DMS114 treated with DMSO at 0.1 percent for 48 hours (cell line): ENCODE results near the gene TBC1D16.
"Not testable (repeated sequence)": the region's sequence is repeated elsewhere in the genome, so short reads cannot be mapped to it uniquely, and the experiment has no call there.

Experiments used
- DNase-seq: peaks from one replicate; lab custom pipeline; 2025; ENCODE audit not compliant: unreplicated experiment; lab: John Stamatoyannopoulos, UW

The TBC1D16 gene

DNA sequence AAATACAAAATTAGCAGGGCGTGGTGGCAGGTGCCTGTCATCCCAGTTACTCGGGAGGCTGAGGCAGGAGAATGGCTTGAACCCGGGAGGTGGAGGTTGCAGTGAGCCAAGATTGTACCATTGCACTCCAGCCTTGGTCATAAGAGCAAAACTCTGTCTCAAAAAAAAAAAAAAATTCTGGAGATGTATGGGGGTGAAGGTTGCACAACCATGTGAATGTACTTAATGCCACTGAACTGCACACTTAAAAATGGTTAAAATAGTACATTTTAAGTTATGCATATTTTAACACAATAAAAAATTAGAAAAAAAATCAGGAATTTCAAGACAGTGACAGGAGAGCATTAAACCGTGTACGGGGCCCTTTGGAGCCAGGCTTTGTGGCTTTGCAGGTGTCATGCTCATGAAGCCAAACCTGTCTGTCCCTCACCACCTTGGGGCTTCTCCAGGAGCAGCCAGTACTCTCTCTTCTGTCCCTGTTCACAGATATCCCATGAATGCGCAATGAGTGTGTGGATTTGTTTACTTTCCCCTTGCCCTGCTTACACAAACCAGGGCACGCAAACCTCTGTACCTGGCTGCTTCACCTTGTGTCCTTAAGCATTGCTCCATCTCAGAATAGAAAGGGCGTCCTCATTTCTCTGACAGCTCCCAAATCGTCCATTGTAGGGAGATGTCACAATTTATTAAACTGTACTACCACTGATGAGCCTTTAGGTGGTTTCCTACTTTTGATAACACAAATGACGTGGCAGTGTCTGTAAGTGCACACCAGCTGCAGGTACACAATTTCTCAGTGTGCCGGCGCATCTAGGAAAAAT is 138.2 kb downstream of the TBC1D16 start:
- no peak for DNase-seq

DNA sequence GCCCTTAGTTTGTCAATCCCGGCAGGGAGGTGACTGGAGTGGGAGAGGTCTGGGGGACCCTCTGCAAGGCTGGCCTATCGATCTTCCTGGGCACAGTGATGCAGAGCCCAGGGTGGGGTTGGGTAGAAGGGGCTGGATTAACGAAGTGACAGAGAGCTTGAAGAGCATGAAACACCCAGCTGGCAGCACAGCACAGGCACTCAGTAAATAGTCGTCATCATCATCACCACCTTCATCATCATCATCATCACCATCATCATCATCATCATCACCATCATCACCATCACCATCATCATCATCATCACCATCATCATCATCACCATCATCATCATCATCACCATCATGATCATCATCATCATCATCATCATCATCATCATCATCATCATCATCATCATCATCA is 142.2 kb downstream of the TBC1D16 start:
- DNase-seq: not testable (repeated sequence)

DNA sequence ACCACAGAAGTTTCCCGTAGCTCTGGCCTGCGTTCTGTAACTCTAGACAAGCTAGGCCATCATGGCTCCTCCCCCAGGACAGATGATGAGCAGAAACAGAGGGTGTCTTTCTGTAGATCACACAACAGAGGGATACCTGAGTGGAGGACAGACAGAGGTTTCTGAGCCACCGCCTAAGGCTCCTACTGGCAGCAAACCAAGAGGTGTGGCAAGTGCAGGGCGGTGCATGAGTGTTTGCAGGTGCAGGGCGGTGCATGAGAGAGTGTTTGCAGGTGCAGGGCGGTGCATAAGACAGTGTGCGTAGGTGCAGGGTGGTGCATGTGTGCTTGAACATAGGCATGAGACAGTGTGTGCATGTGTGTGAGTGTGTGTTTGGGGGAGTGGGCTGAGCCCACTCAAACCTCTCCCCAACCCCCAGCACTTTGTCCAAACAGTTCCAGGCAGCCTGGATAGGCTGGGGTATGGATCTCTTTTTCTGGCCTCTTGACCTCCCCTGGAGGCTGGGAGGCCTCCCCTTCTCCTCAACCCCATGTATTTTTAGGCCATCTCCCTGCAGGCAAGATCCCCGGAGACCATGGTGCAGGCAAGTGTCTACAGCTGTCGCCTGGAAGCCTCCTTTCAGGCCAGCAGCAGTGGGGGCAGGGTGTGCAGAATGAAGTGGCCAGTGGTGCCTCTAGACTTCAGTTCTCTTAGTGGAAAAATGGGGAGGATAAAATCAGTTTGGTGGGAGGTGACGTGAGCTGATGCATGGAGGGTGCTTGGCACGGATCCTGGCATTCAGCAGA is 143.0 kb downstream of the TBC1D16 start:
- DNase-seq: no peak

DNA sequence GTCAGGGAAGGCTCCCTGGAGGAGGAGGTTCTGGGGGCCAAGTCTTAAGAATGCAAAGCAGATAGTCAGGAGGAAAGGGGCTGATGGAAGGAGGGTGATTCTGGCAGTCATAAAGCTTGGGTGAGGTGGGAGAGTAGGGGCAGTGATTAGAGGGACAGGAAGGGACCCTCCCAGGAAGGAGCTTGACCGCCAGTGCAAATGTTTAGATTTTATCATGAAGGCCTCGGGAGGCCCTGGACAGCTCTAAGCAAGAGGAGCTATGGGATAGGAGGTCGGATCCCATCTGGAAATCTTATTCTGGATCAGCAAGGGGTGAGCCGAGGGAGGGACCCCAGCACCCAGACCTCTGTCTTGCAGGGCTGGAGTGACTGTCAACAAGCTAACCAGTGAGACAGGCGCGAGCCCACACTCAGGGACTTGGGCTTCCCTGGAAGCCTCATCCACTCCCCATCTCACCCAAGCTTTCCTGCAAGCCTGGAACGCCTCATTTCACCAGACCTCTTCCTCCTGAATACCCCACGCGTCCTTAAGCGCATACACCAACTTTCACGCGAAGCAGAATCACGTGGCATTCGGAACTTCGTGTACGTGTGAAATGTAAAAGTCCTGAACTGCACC is 144.4 kb downstream of the TBC1D16 start:
- DNase-seq: no peak

DNA sequence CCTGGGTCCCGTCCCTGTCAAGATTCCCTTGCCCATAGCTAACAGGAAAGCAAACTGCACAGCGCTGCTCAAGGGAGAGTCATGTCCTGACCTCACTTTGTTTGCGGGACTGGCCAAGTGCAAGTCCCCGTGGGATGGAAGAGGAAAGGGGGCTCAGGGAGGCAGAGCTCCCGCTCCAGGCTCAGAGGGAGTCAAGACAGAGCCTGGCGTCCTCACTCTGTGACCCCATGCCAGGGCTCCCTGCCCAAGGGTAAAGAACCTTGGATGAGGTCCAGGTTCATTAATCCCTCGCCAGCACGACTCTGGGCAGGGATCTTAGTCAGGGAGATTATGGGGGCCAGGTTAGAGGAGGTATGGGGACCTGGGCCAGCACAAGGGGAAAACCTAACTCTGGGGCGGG is 145.0 kb downstream of the TBC1D16 start:
- no peak for DNase-seq

DNA sequence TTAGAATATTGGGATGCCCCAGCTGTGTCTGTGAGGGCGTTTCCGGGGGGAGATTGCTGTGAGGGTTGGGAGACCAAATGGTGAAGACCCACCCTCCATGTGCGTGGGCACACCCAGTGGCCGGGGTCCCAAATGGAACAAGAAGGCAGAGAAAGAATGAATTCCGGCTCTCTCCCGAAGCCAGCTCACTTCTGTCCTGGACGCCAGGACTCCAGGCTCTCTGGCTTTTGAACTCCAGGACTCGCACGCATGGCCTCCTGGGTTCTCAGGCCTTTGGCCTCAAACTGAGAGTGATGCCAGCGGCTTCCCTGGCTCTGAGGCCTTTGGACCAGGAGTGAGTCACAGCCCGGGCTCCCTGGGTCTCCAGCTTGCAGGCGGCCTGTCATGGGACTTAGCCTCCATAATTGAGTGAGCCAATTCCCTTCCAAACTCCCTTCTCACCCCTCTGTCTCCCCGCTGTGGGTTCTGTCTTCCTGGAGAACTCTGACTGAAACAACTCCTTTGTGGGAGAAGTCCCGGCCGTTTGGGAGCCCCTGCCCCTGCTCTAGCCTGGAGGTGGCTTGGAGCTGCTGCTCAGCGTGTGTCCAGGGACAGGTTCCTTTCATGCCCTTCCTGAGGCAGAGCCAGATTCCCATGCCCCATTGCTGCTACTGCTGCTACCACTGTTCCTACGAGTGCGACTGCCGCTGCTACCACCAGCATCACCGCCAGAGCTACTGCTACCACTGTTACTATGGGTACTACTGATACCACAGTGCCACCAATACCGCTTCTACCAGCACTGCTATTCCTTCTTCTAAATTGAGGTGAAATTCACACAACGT is 146.6 kb downstream of the TBC1D16 start:
- DNase-seq: no peak

DNA sequence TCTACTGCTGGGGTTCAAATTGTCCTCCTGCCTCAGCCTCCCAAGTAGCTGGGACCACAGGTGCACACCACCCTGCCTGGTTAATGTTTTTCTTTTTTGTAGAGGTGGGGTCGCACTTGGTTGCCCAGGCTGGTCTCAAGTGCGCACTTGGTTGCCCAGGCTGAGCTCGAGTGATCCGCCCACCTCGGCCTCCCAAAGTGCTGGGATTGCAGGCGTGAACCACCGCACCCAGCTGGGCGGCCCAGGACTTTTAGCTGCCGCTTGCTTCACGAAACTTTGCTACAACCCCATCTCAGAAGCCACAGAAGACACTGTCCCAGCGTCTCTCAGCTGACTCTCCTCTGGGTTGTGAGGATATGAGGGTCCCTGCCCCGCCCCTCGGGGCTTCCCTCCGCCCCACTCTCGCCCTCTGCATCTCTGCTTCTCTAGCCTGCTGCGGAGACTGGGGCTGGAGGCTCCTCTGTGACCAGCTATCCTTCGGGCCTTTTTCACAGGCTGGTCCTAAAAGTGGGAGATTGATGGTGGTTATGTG is 147.6 kb downstream of the TBC1D16 start:
- no peak for DNase-seq

DNA sequence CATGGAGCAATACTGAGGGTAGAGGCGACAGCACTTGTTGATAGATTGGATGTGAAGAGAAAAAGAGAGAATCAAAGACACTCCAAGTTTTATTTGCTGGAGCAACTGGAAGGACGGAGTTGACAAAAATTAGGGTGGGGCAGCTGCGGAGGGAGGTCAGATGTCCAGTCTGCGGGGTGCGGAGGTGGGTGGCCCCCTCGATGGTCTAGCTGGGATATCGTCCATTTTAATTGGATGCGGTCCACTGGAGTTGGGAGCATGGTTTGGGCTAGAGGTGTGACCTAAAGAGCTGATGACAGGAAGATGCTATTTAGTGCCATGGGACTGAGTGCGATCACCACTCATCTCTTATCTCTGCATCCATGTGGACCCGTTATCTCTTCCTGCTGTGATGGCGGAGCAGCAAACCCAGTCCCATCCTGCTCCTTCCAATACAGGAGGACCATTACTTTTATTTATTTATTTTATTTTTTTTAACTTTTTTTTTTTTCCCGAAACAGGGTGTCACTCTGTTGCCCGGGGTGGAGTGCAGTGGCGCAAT is 148.2 kb downstream of the TBC1D16 start:
- no peak for DNase-seq

DNA sequence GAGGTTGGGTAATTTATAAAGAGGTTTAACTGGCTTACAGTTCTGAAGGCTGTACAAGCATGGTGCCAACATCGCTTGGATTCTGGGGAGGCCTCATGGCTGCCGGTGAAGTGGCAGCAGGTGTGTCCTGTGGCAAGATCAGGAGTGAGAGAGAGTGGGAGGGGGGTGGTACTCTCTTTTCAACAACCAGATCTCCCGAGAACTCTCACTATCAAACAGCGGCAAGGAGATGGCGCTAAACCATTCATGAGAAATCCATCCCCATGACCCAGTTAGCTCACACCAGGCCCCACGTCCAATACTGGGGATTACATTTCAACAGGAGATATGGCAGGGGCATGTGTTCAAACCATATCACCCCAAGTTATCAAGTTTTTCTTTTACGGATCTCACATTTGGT is 152.5 kb downstream of the TBC1D16 start:
- DNase-seq: no peak
